Panc1 (cell line): ENCODE measurements around the gene LRIT1. TPM values are rescaled to one million over a fixed set of nuclear protein-coding genes. Genes with fewer than 3 reads are reported as not detected.

Experiments
- ATAC-seq: fragments of 200-7000 bp; cut with Tn5 transposase; 2 replicates; pipeline ENCODE4 v1.9.1; 2020; ENCODE audit warnings: mild to moderate bottlenecking, moderate library complexity
- BruUV-seq: library from RNA; stranded (reverse); fragments of 400-500 nt; replicated peaks from 2 replicates; lab custom pipeline; 2021; lab: Mats Ljungman, UMichigan
- CTCF ChIA-PET: fragments of 300-600 bp; sonication (Branson Sonifier 250); formaldehyde crosslinking; loops from one replicate; lab custom pipeline; 2022; ENCODE audit warnings: antibody characterized with exemption; lab: Charles Lee
- POLR2A ChIA-PET: fragments of 300-600 bp; sonication (Branson Sonifier 250); formaldehyde crosslinking; loops from one replicate; lab custom pipeline; 2022; ENCODE audit warnings: antibody characterized with exemption; lab: Charles Lee
- DNase-seq: peaks from one replicate; pipeline ENCODE4 v3.0.0-alpha.2; 2010; ENCODE audit warnings: low read depth, low spot score
- H3K27ac ChIP-seq: 2 replicates; pipeline ENCODE4 v1.5.1; 2011; ENCODE audit warnings: mild to moderate bottlenecking, low read length, inconsistent platforms
- H3K27me3 ChIP-seq: fragments of 200-500 bp; sonication (Bioruptor generic); 2 replicates; pipeline ENCODE4 v1.6.0; 2014; ENCODE audit warnings: low read length, inconsistent platforms; ENCODE audit not compliant: control insufficient read depth, insufficient read depth
- H3K36me3 ChIP-seq: fragments of 200-500 bp; sonication (Bioruptor generic); 2 replicates; pipeline ENCODE4 v1.5.1; 2014; ENCODE audit warnings: inconsistent platforms, mild to moderate bottlenecking, low read length, moderate library complexity; ENCODE audit not compliant: control insufficient read depth, insufficient read depth
- H3K4me1 ChIP-seq: 2 replicates; pipeline ENCODE4 v1.5.1; 2011; ENCODE audit warnings: inconsistent platforms, mild to moderate bottlenecking, low read length, moderate library complexity; ENCODE audit not compliant: control insufficient read depth, insufficient read depth
- H3K4me3 ChIP-seq, 2 experiments: 2 replicates each; pipeline ENCODE4 v1.5.1; 2011 to 2012; ENCODE audit warnings: low read depth in 2 of 2, low read length in 2 of 2, mild to moderate bottlenecking in 2 of 2, inconsistent platforms in 1 of 2, moderate library complexity in 1 of 2
- H3K9me3 ChIP-seq: fragments of 200-500 bp; sonication (Bioruptor generic); 2 replicates; pipeline ENCODE4 v1.5.1; 2014; ENCODE audit warnings: low read depth, mild to moderate bottlenecking, inconsistent platforms, low read length, moderate library complexity; ENCODE audit not compliant: control insufficient read depth, insufficient read depth
- CTCF ChIP-seq: fragments of 450-650 bp; IDR thresholded peaks from 2 replicates; pipeline ENCODE4 v1.5.1; 2017; ENCODE audit warnings: mild to moderate bottlenecking
- POLR2AphosphoS5 ChIP-seq: IDR thresholded peaks from 2 replicates; pipeline ENCODE4 v1.6.1; 2012; ENCODE audit warnings: mild to moderate bottlenecking, low read depth, low read length, moderate library complexity
- REST ChIP-seq, 2 experiments: IDR thresholded peaks; 2 replicates each; pipeline ENCODE4 v1.6.1; 2011 to 2012; ENCODE audit warnings: low read depth in 2 of 2, control low read depth in 1 of 2, low read length in 1 of 2, mild to moderate bottlenecking in 1 of 2, moderate library complexity in 1 of 2; ENCODE audit not compliant: insufficient read depth in 1 of 2
- SIN3A ChIP-seq: IDR thresholded peaks from 2 replicates; pipeline ENCODE4 v1.6.1; 2012; ENCODE audit warnings: low read depth, mild to moderate bottlenecking, low read length, moderate library complexity, borderline replicate concordance; ENCODE audit not compliant: insufficient read depth
- TCF7L2 ChIP-seq: IDR thresholded peaks from 2 replicates; pipeline ENCODE4 v1.6.1; 2011; ENCODE audit warnings: mild to moderate bottlenecking, low read depth, low read length, inconsistent platforms
- in situ Hi-C: cut with HindIII; loops from 2 replicates; pipeline ENCODE4 v1.10.0; 2016; ENCODE audit warnings: low sequenced_read_pairs, low pct_unique_long_range_greater_than_20kb
- intact Hi-C: fragments of 100-400 bp; cut with micrococcal nuclease; formaldehyde crosslinking; loops from one replicate; pipeline ENCODE4 v1.10.0; 2022; ENCODE audit not compliant: unreplicated experiment
- total RNA-seq: library from RNA; stranded (reverse); gene quantifications from one replicate; pipeline ENCODE4 v1.2.1, GENCODE V29; 2021; ENCODE audit not compliant: unreplicated experiment

Gene LRIT1
- total RNA-seq, 1 experiment from 2014 or later: not detected

- BruUV-seq: no TSS peak
- CTCF ChIA-PET: no interaction called here
- intact Hi-C loops: no loop called here
Measured at GRCh38 chr10:84235096-84235495, 6.2 kb downstream of the LRIT1 start.

GRCh38 chr10:84234479-84234878, 6.9 kb downstream of the LRIT1 start:
- H3K27ac ChIP-seq: no peak overlapping the region

More at GRCh38 chr10:84235096-84235495, 6.2 kb downstream of the LRIT1 start:
- TF ChIP-seq SIN3A: no peak
- TF ChIP-seq CTCF: no peak
- no peak for TF ChIP-seq REST (IDR thresholded peaks at IDR 0.05; ENCODE audit: insufficient read depth in 1 of 2, low read depth in 2 of 2, low read length in 1 of 2)
- no peak for TF ChIP-seq TCF7L2
- no peak for TF ChIP-seq POLR2AphosphoS5
- Histone ChIP-seq H3K27ac (no peak overlapping the region), H3K27me3 (peaks cover 12% of the 10 kb centered on the region; the same call in 1 of the 2 replicates), H3K9me3 (no peaks in the 10 kb centered on the region), H3K36me3 (no peaks in the 10 kb centered on the region), H3K4me3 (no peak overlapping the region), H3K4me1 (no peaks in the 10 kb centered on the region)
- in situ Hi-C loops: no loop called here
- no peak for DNase-seq
- no peak for ATAC-seq
- POLR2A ChIA-PET: no interaction called here

More at GRCh38 chr10:84234479-84234878, 6.9 kb downstream of the LRIT1 start:
- ATAC-seq: no peak
- Histone ChIP-seq H3K9me3 (no peaks in the 10 kb centered on the region), H3K4me1 (no peaks in the 10 kb centered on the region), H3K4me3 (no peak overlapping the region), H3K36me3 (no peaks in the 10 kb centered on the region), H3K27me3 (peaks cover 12% of the 10 kb centered on the region; the same call in 1 of the 2 replicates)
- ChIA-PET CTCF (no interaction called here), POLR2A (no interaction called here)
- in situ Hi-C loops (no loop called here), intact Hi-C loops (no loop called here)
- no peak for DNase-seq
- TF ChIP-seq SIN3A: no peak
- no peak for TF ChIP-seq REST (IDR thresholded peaks at IDR 0.05; ENCODE audit: insufficient read depth in 1 of 2, low read depth in 2 of 2, low read length in 1 of 2)
- no peak for TF ChIP-seq POLR2AphosphoS5
- TF ChIP-seq TCF7L2: no peak
- TF ChIP-seq CTCF: no peak
- no TSS peak for BruUV-seq
